ENCODE data around the gene C1QTNF1.

DNA sequence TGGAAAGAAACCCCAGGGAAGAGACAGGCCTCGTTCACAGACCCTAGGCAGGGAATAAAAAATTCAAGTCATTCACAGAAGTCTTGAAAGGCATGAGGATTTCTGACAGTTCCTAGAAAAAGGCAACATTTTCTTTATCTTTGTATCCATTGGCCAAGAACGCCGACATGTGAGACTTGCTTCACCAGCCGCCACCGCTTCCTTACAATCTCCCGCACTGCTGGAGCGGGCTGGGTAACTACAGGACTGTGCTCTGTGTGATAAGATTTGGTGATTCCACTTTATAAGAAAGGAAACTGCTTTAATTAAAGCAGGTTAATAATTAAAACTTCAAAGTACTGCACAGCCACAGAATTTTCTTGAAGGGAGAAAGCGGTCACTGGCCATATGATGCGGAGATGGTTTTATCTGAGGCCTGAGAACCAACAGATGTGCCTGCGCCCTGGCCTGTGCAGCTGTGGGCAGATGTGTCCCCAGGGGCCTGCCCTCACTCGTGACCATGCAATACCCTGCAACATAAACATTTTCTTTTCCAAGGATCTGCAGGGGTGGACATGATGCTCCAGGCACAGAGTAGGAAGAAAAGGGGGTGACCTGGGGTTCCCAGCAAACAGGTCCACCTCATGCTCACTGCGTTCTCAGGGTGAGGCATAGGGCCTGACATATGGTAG, 31.3 kb upstream of the C1QTNF1 start:
- TF ChIP-seq CTCF (conservative IDR thresholded peaks at IDR 0.05; ENCODE audit: low read depth, low read length) (no peak), EZH2 (IDR thresholded peaks at IDR 0.05; ENCODE audit: borderline replicate concordance, low read depth, low read length, poor library complexity, severe bottlenecking) (no peak)
